ENCODE data around the gene MYO1F.
"Not testable (repeated sequence)": the region's sequence is repeated elsewhere in the genome, so short reads cannot be mapped to it uniquely, and the experiment has no call there.

The MYO1F gene

GRCh38 chr19:8596168-8596567, 18.9 kb upstream of the MYO1F start:
- DNase-seq = no peak

- no peak for DNase-seq
Measured at GRCh38 chr19:8595651-8596050, 18.4 kb upstream of the MYO1F start.

GRCh38 chr19:8593931-8594330, 16.7 kb upstream of the MYO1F start:
- DNase-seq = no peak

GRCh38 chr19:8592231-8593009, 15.2 kb upstream of the MYO1F start:
- DNase-seq = peak; percentile 95

GRCh38 chr19:8589177-8589714, 12.0 kb upstream of the MYO1F start:
- no peak for DNase-seq

GRCh38 chr19:8585894-8586750, 8.9 kb upstream of the MYO1F start:
- DNase-seq = peak; percentile 64

GRCh38 chr19:8584965-8585893, 8.0 kb upstream of the MYO1F start:
- DNase-seq = no peak

- peak; percentile 89 for DNase-seq
Measured at GRCh38 chr19:8580710-8581281, 3.6 kb upstream of the MYO1F start.

GRCh38 chr19:8578642-8579265, 1.5 kb upstream of the MYO1F start:
- DNase-seq = peak; percentile 83

- DNase-seq = no peak
Measured at GRCh38 chr19:8577741-8578140, 499 bp upstream of the MYO1F start.

- DNase-seq = no peak
Measured at GRCh38 chr19:8576273-8576993, 809 bp downstream of the MYO1F start.

GRCh38 chr19:8575467-8575997, 1.7 kb downstream of the MYO1F start:
- no peak for DNase-seq

- DNase-seq = not testable (repeated sequence)
Measured at GRCh38 chr19:8574619-8574922, 2.7 kb downstream of the MYO1F start.

GRCh38 chr19:8573316-8573715, 3.9 kb downstream of the MYO1F start:
- no peak for DNase-seq

GRCh38 chr19:8571006-8571411, 6.2 kb downstream of the MYO1F start:
- no peak for DNase-seq

GRCh38 chr19:8569066-8569771, 8.0 kb downstream of the MYO1F start:
- peak; percentile 46 for DNase-seq

GRCh38 chr19:8567522-8568172, 9.6 kb downstream of the MYO1F start:
- no peak for DNase-seq

- DNase-seq = no peak
Measured at GRCh38 chr19:8566855-8567254, 10.4 kb downstream of the MYO1F start.

- not testable (repeated sequence) for DNase-seq
Measured at GRCh38 chr19:8564866-8565265, 12.4 kb downstream of the MYO1F start.
